ENCODE results near the gene MAP4K2.

DNA sequence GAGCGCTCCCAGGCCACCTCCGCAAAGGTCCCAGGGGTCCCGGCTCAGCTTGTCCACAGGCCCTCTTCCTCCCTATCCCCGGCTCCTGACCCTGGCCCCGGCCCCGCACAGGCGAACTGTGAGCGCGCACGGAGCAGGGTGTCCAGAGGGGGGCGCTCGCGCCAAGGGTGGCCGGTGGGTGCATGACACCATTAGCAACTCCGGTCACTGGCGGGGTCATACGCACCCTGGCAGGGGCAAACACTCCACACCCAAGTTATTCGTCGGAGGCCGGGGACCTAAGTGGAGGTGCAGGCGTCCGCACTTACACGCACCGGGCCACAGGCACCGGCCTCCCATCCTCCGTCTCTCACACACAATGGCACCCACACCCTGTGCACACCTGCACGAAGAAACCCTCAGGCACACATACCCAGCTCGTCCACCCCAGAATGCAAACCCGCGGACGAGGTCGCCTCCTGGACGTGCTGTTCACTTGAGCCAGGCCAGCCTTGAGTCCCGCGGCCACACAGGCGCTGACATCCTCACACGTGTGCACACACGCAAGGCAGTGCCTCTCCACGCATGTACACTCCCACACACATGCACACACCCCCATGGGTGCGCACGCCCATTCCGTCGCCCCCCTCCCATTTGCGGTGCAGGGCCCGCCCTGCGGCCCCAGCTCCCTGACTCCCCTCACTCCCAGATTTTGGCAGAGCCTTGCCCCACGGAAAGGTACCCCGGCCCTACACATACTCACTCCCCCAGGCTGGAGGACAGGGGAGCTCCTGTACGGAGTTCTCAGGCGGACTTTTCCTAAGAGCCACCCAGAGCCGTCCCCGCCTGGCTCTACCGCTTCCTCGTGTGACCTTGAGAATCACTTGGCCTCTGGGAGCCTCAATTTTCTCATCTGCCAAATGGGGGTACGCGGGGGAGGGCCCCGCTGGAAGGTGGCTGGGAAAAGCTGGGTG, 59.1 kb downstream of the MAP4K2 start, which contains the start of gene RASGRP2:
- TF ChIP-seq, protein P1, sequence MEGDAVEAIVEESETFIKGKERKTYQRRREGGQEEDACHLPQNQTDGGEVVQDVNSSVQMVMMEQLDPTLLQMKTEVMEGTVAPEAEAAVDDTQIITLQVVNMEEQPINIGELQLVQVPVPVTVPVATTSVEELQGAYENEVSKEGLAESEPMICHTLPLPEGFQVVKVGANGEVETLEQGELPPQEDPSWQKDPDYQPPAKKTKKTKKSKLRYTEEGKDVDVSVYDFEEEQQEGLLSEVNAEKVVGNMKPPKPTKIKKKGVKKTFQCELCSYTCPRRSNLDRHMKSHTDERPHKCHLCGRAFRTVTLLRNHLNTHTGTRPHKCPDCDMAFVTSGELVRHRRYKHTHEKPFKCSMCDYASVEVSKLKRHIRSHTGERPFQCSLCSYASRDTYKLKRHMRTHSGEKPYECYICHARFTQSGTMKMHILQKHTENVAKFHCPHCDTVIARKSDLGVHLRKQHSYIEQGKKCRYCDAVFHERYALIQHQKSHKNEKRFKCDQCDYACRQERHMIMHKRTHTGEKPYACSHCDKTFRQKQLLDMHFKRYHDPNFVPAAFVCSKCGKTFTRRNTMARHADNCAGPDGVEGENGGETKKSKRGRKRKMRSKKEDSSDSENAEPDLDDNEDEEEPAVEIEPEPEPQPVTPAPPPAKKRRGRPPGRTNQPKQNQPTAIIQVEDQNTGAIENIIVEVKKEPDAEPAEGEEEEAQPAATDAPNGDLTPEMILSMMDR (conservative IDR thresholded peaks at IDR 0.05) = peak; percentile 60
- TF ChIP-seq EZH2 (IDR thresholded peaks at IDR 0.05; ENCODE audit: low read depth) = no peak
